ENCODE measurements around the gene RGS3.

The RGS3 gene

GRCh38 chr9:113514748-113515147 is 51.2 kb downstream of the RGS3 start:
- Histone ChIP-seq H3K4me3 (no peak overlapping the region), H3K27ac (no peak overlapping the region), H3K9me3 (no peaks in the 10 kb centered on the region), H3K4me1 (peaks cover 0 to 34% (median 18%) of the 10 kb centered on the region in 4 donors), H3K27me3 (no peaks in the 10 kb centered on the region), H3K36me3 (peaks cover 21 to 50% (median 30%) of the 10 kb centered on the region in 3 donors)
- no peak for TF ChIP-seq CTCF (IDR thresholded peaks at IDR 0.05)
- DNase-seq: no peak
- intact Hi-C loops (cut with DNase I; ENCODE audit: low total_unique reads): no loop called here

- no peak for TF ChIP-seq CTCF (IDR thresholded peaks at IDR 0.05)
- DNase-seq: no peak
- intact Hi-C loops (cut with DNase I; ENCODE audit: low total_unique reads): no loop called here
- Histone ChIP-seq H3K27me3 (no peaks in the 10 kb centered on the region), H3K36me3 (peaks cover 21 to 50% (median 30%) of the 10 kb centered on the region in 3 donors), H3K9me3 (no peaks in the 10 kb centered on the region), H3K4me1 (peaks cover 0 to 34% (median 21%) of the 10 kb centered on the region in 4 donors), H3K27ac (no peak overlapping the region), H3K4me3 (no peak overlapping the region)
Measured at GRCh38 chr9:113515862-113516261, 52.3 kb downstream of the RGS3 start.

- Histone ChIP-seq H3K4me3 (no peak overlapping the region), H3K27me3 (no peaks in the 10 kb centered on the region), H3K27ac (peak overlapping the region; percentile 11 to 83), H3K9me3 (no peaks in the 10 kb centered on the region), H3K36me3 (peaks cover 21 to 50% (median 30%) of the 10 kb centered on the region in 3 donors), H3K4me1 (peaks cover 0 to 37% (median 28%) of the 10 kb centered on the region in 4 donors)
- DNase-seq: no peak
- no peak for TF ChIP-seq CTCF (IDR thresholded peaks at IDR 0.05)
- intact Hi-C loops (cut with DNase I; ENCODE audit: low total_unique reads): no loop called here
Measured at GRCh38 chr9:113516840-113517577, 53.5 kb downstream of the RGS3 start.

- no peak for TF ChIP-seq CTCF (IDR thresholded peaks at IDR 0.05)
- Histone ChIP-seq H3K36me3 (peaks cover 13 to 29% (median 13%) of the 10 kb centered on the region in 3 donors), H3K27ac (peak overlapping the region; percentile 79 to 83), H3K27me3 (no peaks in the 10 kb centered on the region), H3K9me3 (no peaks in the 10 kb centered on the region), H3K4me1 (peaks cover 0 to 63% (median 53%) of the 10 kb centered on the region in 4 donors), H3K4me3 (no peak overlapping the region)
- intact Hi-C loops (cut with DNase I; ENCODE audit: low total_unique reads): no loop called here
- no peak for DNase-seq
Measured at GRCh38 chr9:113519426-113520108, 56.0 kb downstream of the RGS3 start.

- no peak for TF ChIP-seq CTCF (IDR thresholded peaks at IDR 0.05)
- Histone ChIP-seq H3K36me3 (peaks cover 7 to 23% (median 7%) of the 10 kb centered on the region in 3 donors), H3K27ac (peak overlapping the region; percentile 79 to 83), H3K4me3 (no peak overlapping the region), H3K4me1 (peaks cover 0 to 69% (median 59%) of the 10 kb centered on the region in 4 donors), H3K27me3 (no peaks in the 10 kb centered on the region), H3K9me3 (no peaks in the 10 kb centered on the region)
- intact Hi-C loops (cut with DNase I; ENCODE audit: low total_unique reads): no loop called here
- no peak for DNase-seq
Measured at GRCh38 chr9:113520109-113520642, 56.6 kb downstream of the RGS3 start.

All from tibial artery (tissue), 4 donors.